ENCODE results near the gene CUBN. TPM values are rescaled to one million over a fixed set of nuclear protein-coding genes. Genes with fewer than 3 reads are reported as not detected.

Gene CUBN
- total and polyA plus RNA-seq, 9 of the 15 experiments (the other 6 are each of a cell fraction or from before 2014, with no cell fraction given) = 0.04 to 0.33 (median 0.09) TPM

GRCh38 chr10:17035446-17035845, 94.2 kb downstream of the CUBN start:
- no TSS peak for BruUV-seq (replicated peaks)
- no peaks in the 10 kb centered on the region for H3K4me1 ChIP-seq (replicated peaks in 1 of 2; ENCODE audit: control insufficient read depth in 2 of 2, insufficient read depth in 2 of 2, low read length in 2 of 2)
- intact Hi-C loops (cut with micrococcal nuclease) (no loop called here), in situ Hi-C loops (cut with MboI) (no loop called here)
- no peak overlapping the region for H3K9ac ChIP-seq (ENCODE audit: insufficient read depth in 1 of 2, low read depth in 2 of 2, low read length in 2 of 2)
- H2AFZ ChIP-seq (ENCODE audit: low read depth, low read length) = no peak overlapping the region
- no peak overlapping the region for H3K4me3 ChIP-seq
- no peaks in the 10 kb centered on the region for H3K9me1 ChIP-seq (ENCODE audit: control insufficient read depth, insufficient read depth, low read length)
- ChIA-PET POLR2A (interaction anchor here (1.0 kb wide), 1 partner anchor 14 kb away, joined by 4 read pairs; no protein-coding TSS in a partner anchor), CTCF (ENCODE audit: low intra/inter-chr PET ratio) (no interaction called here)
- TF ChIP-seq JUNB (CRISPR knock-in tag; conservative IDR thresholded peaks at IDR 0.05) (no peak), HDAC8 (tag; IDR thresholded peaks at IDR 0.05) (no peak), ZNF408 (CRISPR knock-in tag; IDR thresholded peaks at IDR 0.05; ENCODE audit: low read depth) (no peak), GABPB2 (CRISPR knock-in tag; conservative IDR thresholded peaks at IDR 0.05) (no peak), BMI1 (IDR thresholded peaks at IDR 0.05; ENCODE audit: low read length) (no peak), BHLHE40 (IDR thresholded peaks at IDR 0.05; ENCODE audit: low read length) (no peak), E2F8 (IDR thresholded peaks at IDR 0.05; ENCODE audit: low read depth, partially characterized antibody) (no peak), NELFE (IDR thresholded peaks at IDR 0.05; ENCODE audit: insufficient read depth, insufficient read length) (no peak), TOE1 (IDR thresholded peaks at IDR 0.05; ENCODE audit: borderline replicate concordance) (no peak), TOE1 (CRISPR knock-in tag; IDR thresholded peaks at IDR 0.05; ENCODE audit: borderline replicate concordance, low read depth) (no peak), PPARD (CRISPR knock-in tag; IDR thresholded peaks at IDR 0.05) (no peak), SREBF2 (CRISPR knock-in tag; IDR thresholded peaks at IDR 0.05) (no peak), ZNF668 (CRISPR knock-in tag; IDR thresholded peaks at IDR 0.05) (no peak), C11orf30 (IDR thresholded peaks at IDR 0.05; ENCODE audit: low read depth) (no peak), ZNF518B (CRISPR knock-in tag; IDR thresholded peaks at IDR 0.05) (no peak), BCL6 (CRISPR knock-in tag; IDR thresholded peaks at IDR 0.05) (no peak)
- no peaks in the 10 kb centered on the region for H3K79me2 ChIP-seq (ENCODE audit: control insufficient read depth, insufficient read depth, low read length)
- H3K36me3 ChIP-seq (ENCODE audit: control insufficient read depth, insufficient read depth, low read length) = no peaks in the 10 kb centered on the region
- no peaks in the 10 kb centered on the region for H4K20me1 ChIP-seq (replicated peaks; ENCODE audit: control insufficient read depth, insufficient read depth, low read length)
- 36% methylated on average over 1 of the region's 1 CpG for WGBS (ENCODE audit: insufficient coverage, low coverage, missing lambda C conversion rate)
- H3K4me2 ChIP-seq (ENCODE audit: insufficient read depth, low read length) = no peak overlapping the region
- no peak overlapping the region for H3K27ac ChIP-seq (ENCODE audit: extremely low read depth, low read depth, low read length)
- FAIRE-seq = no peak
- no peaks in the 10 kb centered on the region for H3K27me3 ChIP-seq (ENCODE audit: control insufficient read depth in 2 of 2, insufficient read depth in 2 of 2, low read length in 2 of 2)
- ATAC-seq = no peak
- DNase-seq (ENCODE audit: extremely low read depth in 1 of 4, low spot score in 3 of 4) = no peak
- H3K9me3 ChIP-seq (replicated peaks; ENCODE audit: control insufficient read depth, insufficient read depth, low read depth, low read length) = no peaks in the 10 kb centered on the region

Data from K562 (cell line).